Measurements from ENCODE around the gene GLYAT. TPM values are rescaled to one million over a fixed set of nuclear protein-coding genes. Genes with fewer than 3 reads are reported as not detected.

GLYAT gene
- total RNA-seq: not detected in 2 replicates

GRCh38 chr11:58731819-58732218 is at the start of gene GLYAT:
Gene GLYAT, minus strand, starts transcription at chr11:58731943. Its CDS starts 7,447 bp downstream, at chr11:58724496.

Other genes with a start within 250 kb of the GLYAT start
- not detected in 2 replicates for gene OR5B21, start 223.8 kb downstream of the GLYAT start, total RNA-seq
- 6.9 and 9.7 TPM in 2 replicates for gene LPXN, start 156.1 kb downstream of the GLYAT start, total RNA-seq
- 39.6 and 40.9 TPM in 2 replicates for gene ZFP91, start 152.9 kb downstream of the GLYAT start, total RNA-seq
- 1.5 and 1.9 TPM in 2 replicates for gene CNTF, start 109.3 kb downstream of the GLYAT start, total RNA-seq
- gene GLYATL2, start 112.8 kb upstream of the GLYAT start, total RNA-seq: not detected in 2 replicates
- gene GLYATL1, start 207.5 kb upstream of the GLYAT start, total RNA-seq: not detected in 2 replicates